ENCODE data around the gene GPC3.

GRCh38 chrX:133984857-133985163 lies 584 bp downstream of the GPC3 start:
- TF ChIP-seq CTCF (IDR thresholded peaks at IDR 0.05) (no peak), POLR2A (IDR thresholded peaks at IDR 0.05) (no peak), POLR2AphosphoS5 (IDR thresholded peaks at IDR 0.05; ENCODE audit: insufficient read depth in 1 of 2, low read depth in 1 of 2) (no peak)
